GM19468 (cell line): ENCODE results near the gene EPSTI1.

ENCODE experiments used
- ATAC-seq: cut with Tn5 transposase; IDR thresholded peaks from one replicate; pipeline ENCODE4 v1.9.1; 2021; ENCODE audit warnings: mild to moderate bottlenecking, moderate library complexity, moderate number of reproducible peaks; ENCODE audit not compliant: unreplicated experiment; ENCODE audit errors: extremely low read depth

EPSTI1 gene

GRCh38 chr13:42977219-42977659 lies 14.8 kb downstream of the EPSTI1 start:
- ATAC-seq: no peak

GRCh38 chr13:42976066-42976465 lies 16.0 kb downstream of the EPSTI1 start:
- ATAC-seq: no peak

GRCh38 chr13:42973581-42973980 lies 18.5 kb downstream of the EPSTI1 start:
- ATAC-seq: no peak

GRCh38 chr13:42971691-42972347 lies 20.2 kb downstream of the EPSTI1 start:
- no peak for ATAC-seq

- no peak for ATAC-seq
These were observed 21.0 kb downstream of the EPSTI1 start for GRCh38 chr13:42970824-42971690.

- ATAC-seq: no peak
These were observed 22.4 kb downstream of the EPSTI1 start for GRCh38 chr13:42969565-42970172.

GRCh38 chr13:42968906-42969305 lies 23.1 kb downstream of the EPSTI1 start:
- no peak for ATAC-seq

GRCh38 chr13:42967660-42968059 lies 24.4 kb downstream of the EPSTI1 start:
- ATAC-seq: no peak

- no peak for ATAC-seq
These were observed 26.8 kb downstream of the EPSTI1 start for GRCh38 chr13:42965281-42965680.

- no peak for ATAC-seq
These were observed 27.3 kb downstream of the EPSTI1 start for GRCh38 chr13:42964761-42965161.

- ATAC-seq: no peak
These were observed 32.4 kb downstream of the EPSTI1 start for GRCh38 chr13:42959615-42960014.

GRCh38 chr13:42957881-42958280 lies 34.2 kb downstream of the EPSTI1 start:
- no peak for ATAC-seq

- ATAC-seq: no peak
These were observed 41.9 kb downstream of the EPSTI1 start for GRCh38 chr13:42950181-42950580.

GRCh38 chr13:42947925-42948324 lies 44.1 kb downstream of the EPSTI1 start:
- no peak for ATAC-seq

- ATAC-seq: no peak
These were observed 45.1 kb downstream of the EPSTI1 start for GRCh38 chr13:42946927-42947326.

- ATAC-seq: no peak
These were observed 62.0 kb downstream of the EPSTI1 start for GRCh38 chr13:42929886-42930535.

- ATAC-seq: no peak
These were observed 65.5 kb downstream of the EPSTI1 start for GRCh38 chr13:42926555-42926954.

GRCh38 chr13:42926043-42926442 lies 66.0 kb downstream of the EPSTI1 start:
- ATAC-seq: no peak

GRCh38 chr13:42925626-42926025 lies 66.4 kb downstream of the EPSTI1 start:
- no peak for ATAC-seq

GRCh38 chr13:42924344-42924743 lies 67.7 kb downstream of the EPSTI1 start:
- ATAC-seq: no peak

- ATAC-seq: no peak
These were observed 84.3 kb downstream of the EPSTI1 start for GRCh38 chr13:42907745-42908144.
